ENCODE data around the gene MEOX2. TPM values are rescaled to one million over a fixed set of nuclear protein-coding genes. Genes with fewer than 3 reads are reported as not detected.

Gene MEOX2
- total and polyA plus RNA-seq, 4 donors, result 2.6 to 21.3 (median 11.5) TPM

Other genes with a start within 250 kb of the MEOX2 start
- gene AGMO, start 124.7 kb downstream of the MEOX2 start, total RNA-seq, result 1 to 10 TPM; 1.8 to 2.9 TPM
- gene AGMO, start 124.7 kb downstream of the MEOX2 start, polyA plus RNA-seq (ENCODE audit: insufficient read length in 2 of 2), result under 1 TPM; 0.30 to 0.32 TPM

Data from spinal cord (tissue), 4 donors.